Liver (tissue), 9 donors: ENCODE results near the gene KIAA1755. TPM values are rescaled to one million over a fixed set of nuclear protein-coding genes. Genes with fewer than 3 reads are reported as not detected.

Experiments
- DNase-seq: peaks from one replicate; pipeline ENCODE4 v3.0.0-alpha.2; 2017; ENCODE audit warnings: low spot score
- H3K27ac ChIP-seq, 2 donors: one replicate each; pipeline ENCODE4 v1.7.0; 2013; ENCODE audit warnings: inconsistent platforms in 2 of 2, low read length in 2 of 2, control low read depth in 1 of 2, low read depth in 1 of 2, mild to moderate bottlenecking in 1 of 2
- H3K27me3 ChIP-seq, 4 donors: one replicate each; pipeline versions ENCODE4 v1.6.1 to v1.7.0; 2013; ENCODE audit warnings: low read length in 3 of 4, inconsistent platforms in 1 of 4, mild to moderate bottlenecking in 1 of 4, moderate library complexity in 1 of 4; ENCODE audit not compliant: control insufficient read depth in 4 of 4, insufficient read depth in 4 of 4
- H3K36me3 ChIP-seq, 4 donors: one replicate each; pipeline versions ENCODE4 v1.6.1 to v1.7.0; 2013; ENCODE audit warnings: low read length in 3 of 4, mild to moderate bottlenecking in 3 of 4, low read depth in 1 of 4, moderate library complexity in 1 of 4; ENCODE audit not compliant: control insufficient read depth in 4 of 4, insufficient read depth in 3 of 4
- H3K4me1 ChIP-seq, 4 donors: one replicate each; pipeline versions ENCODE4 v1.6.1 to v1.7.0; 2013; ENCODE audit warnings: low read length in 3 of 4, mild to moderate bottlenecking in 3 of 4, moderate library complexity in 1 of 4; ENCODE audit not compliant: control insufficient read depth in 4 of 4, insufficient read depth in 4 of 4
- H3K4me3 ChIP-seq, 3 donors: one replicate each; pipeline versions ENCODE4 v1.6.1 to v1.7.0; 2013; ENCODE audit warnings: low read length in 3 of 3, control low read depth in 1 of 3, low read depth in 1 of 3, mild to moderate bottlenecking in 1 of 3
- H3K9ac ChIP-seq, 2 donors: one replicate each; pipeline ENCODE4 v1.7.0; 2013; ENCODE audit warnings: low read length in 2 of 2, mild to moderate bottlenecking in 2 of 2, moderate library complexity in 2 of 2, control low read depth in 1 of 2, low read depth in 1 of 2
- H3K9me3 ChIP-seq, 4 donors: one replicate each; pipeline versions ENCODE4 v1.6.1 to v1.7.0; 2013; ENCODE audit warnings: low read length in 3 of 4; ENCODE audit not compliant: control insufficient read depth in 4 of 4
- EGR1 ChIP-seq, 2 donors: IDR thresholded peaks; 2 replicates each; pipeline ENCODE4 v1.6.1; 2016 to 2018; ENCODE audit warnings: antibody characterized with exemption in 2 of 2, low read depth in 2 of 2
- FOXA1 ChIP-seq: IDR thresholded peaks from 2 replicates; pipeline ENCODE4 v1.6.1; 2016; ENCODE audit warnings: antibody characterized with exemption
- FOXA2 ChIP-seq: IDR thresholded peaks from 2 replicates; pipeline ENCODE4 v1.6.1; 2016; ENCODE audit warnings: antibody characterized with exemption
- HNF4A ChIP-seq, 2 donors: conservative IDR thresholded peaks; 2 replicates each; pipeline ENCODE4 v1.6.1; 2016; ENCODE audit warnings: antibody characterized with exemption in 2 of 2, mild to moderate bottlenecking in 2 of 2
- JUND ChIP-seq, 2 donors: IDR thresholded peaks; 2 replicates each; pipeline ENCODE4 v1.6.1; 2016; ENCODE audit warnings: antibody characterized with exemption in 2 of 2
- NR2F2 ChIP-seq: IDR thresholded peaks from 2 replicates; pipeline ENCODE4 v1.6.1; 2016; ENCODE audit warnings: antibody characterized with exemption
- RXRA ChIP-seq, 2 donors: IDR thresholded peaks; 2 replicates each; pipeline ENCODE4 v1.6.1; 2017 to 2018; ENCODE audit warnings: antibody characterized with exemption in 2 of 2, mild to moderate bottlenecking in 1 of 2
- SP1 ChIP-seq: IDR thresholded peaks from 2 replicates; pipeline ENCODE4 v1.6.1; 2018; ENCODE audit warnings: antibody characterized with exemption, mild to moderate bottlenecking
- TAF1 ChIP-seq: conservative IDR thresholded peaks from 2 replicates; pipeline ENCODE4 v1.6.1; 2016; ENCODE audit warnings: antibody characterized with exemption, mild to moderate bottlenecking
- YY1 ChIP-seq: IDR thresholded peaks from 2 replicates; pipeline ENCODE4 v1.6.1; 2016; ENCODE audit warnings: antibody characterized with exemption, mild to moderate bottlenecking
- WGBS: extraction: QIAGEN DNeasy Blood & Tissue Kit; methylation state at CpG from one replicate; pipeline ENCODE4 v1.1.7; 2013; 5-methylcytosine and 5-hydroxymethylcytosine counted together
- polyA plus RNA-seq, 2 donors: library from polyadenylated mRNA; stranded (reverse) in 1 of 2; unstranded in 1 of 2; fragments of 200-250 nt in 1 of 2; fragments of >200 nt in 1 of 2; fragmentation: Nextera tagmentation in 1 of 2; extraction: Ambion mirVana in 1 of 2; gene quantifications; one replicate each; pipeline versions ENCODE4 v1.2.1 to v1.2.3, GENCODE V29; 2013 to 2015
- total RNA-seq, 2 donors: library from RNA; depleted of rRNA; stranded (reverse); fragments of >200 nt; gene quantifications; one replicate each; pipeline ENCODE4 v1.2.3, GENCODE V29; 2014
- TF ChIP-seq, protein P1 (sequence below): IDR thresholded peaks from 2 replicates; pipeline ENCODE4 v1.6.1; 2016; ENCODE audit warnings: antibody characterized with exemption
- TF ChIP-seq, protein P2 (sequence below): fragments of 150-350 bp; IDR thresholded peaks from 2 replicates; pipeline ENCODE4 v1.5.1; 2017; ENCODE audit warnings: improper control_type of control experiment, low read depth, low read length; ENCODE audit not compliant: missing input control
- TF ChIP-seq, protein P3 (sequence below): IDR thresholded peaks from 2 replicates; pipeline ENCODE4 v1.6.1; 2016; ENCODE audit warnings: antibody characterized with exemption, mild to moderate bottlenecking
- TF ChIP-seq, protein P4 (sequence below): IDR thresholded peaks from 2 replicates; pipeline ENCODE4 v1.6.1; 2016; ENCODE audit warnings: antibody characterized with exemption
- donor health status: healthy.
- donor health status: healthy.
- donor health status: healthy.
- donor health status: healthy.
- donor health status: healthy.

Gene KIAA1755
- total and polyA plus RNA-seq, 4 donors: 0.09 to 1.4 (median 0.81) TPM

DNA sequence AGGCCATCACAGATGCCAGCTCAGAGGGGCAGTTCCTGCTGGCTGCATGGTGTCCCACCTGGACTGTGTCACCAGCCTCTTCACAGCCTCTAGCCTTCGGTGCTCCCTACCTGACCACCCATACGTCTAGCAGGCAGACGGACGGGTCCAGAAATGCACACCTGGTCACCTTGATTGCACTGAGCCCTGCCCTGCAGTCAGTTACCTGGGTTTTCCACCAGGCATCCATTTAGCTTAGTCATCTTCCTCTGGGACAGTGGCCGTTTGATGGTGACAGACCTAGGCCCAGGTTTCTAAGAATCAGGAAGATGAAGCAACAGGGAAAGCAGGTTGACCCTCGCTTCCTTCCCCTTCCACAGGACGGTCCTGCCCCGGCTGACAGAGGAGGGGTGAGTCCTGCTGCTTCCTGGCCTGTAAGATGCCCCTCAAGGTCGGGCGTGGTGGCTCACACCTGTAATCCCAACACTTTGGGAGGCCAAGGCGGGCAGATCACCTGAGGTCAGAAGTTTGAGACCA is 33.6 kb upstream of the KIAA1755 start:
- DNase-seq: no peak
- TF ChIP-seq, protein P1, sequence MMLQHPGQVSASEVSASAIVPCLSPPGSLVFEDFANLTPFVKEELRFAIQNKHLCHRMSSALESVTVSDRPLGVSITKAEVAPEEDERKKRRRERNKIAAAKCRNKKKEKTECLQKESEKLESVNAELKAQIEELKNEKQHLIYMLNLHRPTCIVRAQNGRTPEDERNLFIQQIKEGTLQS: no peak
- TF ChIP-seq TAF1 (no peak), FOXA2 (no peak), RXRA (IDR thresholded peaks at IDR 0.05) (no peak), HNF4A (conservative IDR thresholded peaks at IDR 0.05) (no peak), FOXA1 (no peak)
- TF ChIP-seq, protein P2, sequence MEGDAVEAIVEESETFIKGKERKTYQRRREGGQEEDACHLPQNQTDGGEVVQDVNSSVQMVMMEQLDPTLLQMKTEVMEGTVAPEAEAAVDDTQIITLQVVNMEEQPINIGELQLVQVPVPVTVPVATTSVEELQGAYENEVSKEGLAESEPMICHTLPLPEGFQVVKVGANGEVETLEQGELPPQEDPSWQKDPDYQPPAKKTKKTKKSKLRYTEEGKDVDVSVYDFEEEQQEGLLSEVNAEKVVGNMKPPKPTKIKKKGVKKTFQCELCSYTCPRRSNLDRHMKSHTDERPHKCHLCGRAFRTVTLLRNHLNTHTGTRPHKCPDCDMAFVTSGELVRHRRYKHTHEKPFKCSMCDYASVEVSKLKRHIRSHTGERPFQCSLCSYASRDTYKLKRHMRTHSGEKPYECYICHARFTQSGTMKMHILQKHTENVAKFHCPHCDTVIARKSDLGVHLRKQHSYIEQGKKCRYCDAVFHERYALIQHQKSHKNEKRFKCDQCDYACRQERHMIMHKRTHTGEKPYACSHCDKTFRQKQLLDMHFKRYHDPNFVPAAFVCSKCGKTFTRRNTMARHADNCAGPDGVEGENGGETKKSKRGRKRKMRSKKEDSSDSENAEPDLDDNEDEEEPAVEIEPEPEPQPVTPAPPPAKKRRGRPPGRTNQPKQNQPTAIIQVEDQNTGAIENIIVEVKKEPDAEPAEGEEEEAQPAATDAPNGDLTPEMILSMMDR: no peak
- no peak overlapping the region for H3K4me3 ChIP-seq
- no peak overlapping the region for H3K9ac ChIP-seq
- H3K27me3 ChIP-seq: no peaks in the 10 kb centered on the region
- no peaks in the 10 kb centered on the region for H3K9me3 ChIP-seq
- H3K27ac ChIP-seq: peak overlapping the region in 1 of 2 donors; percentile 59
- H3K4me1 ChIP-seq: peaks cover 0 to 24% (median 16%) of the 10 kb centered on the region in 4 donors
- 85% methylated on average over 11 of the region's 11 CpGs for WGBS
- H3K36me3 ChIP-seq: no peaks in the 10 kb centered on the region

DNA sequence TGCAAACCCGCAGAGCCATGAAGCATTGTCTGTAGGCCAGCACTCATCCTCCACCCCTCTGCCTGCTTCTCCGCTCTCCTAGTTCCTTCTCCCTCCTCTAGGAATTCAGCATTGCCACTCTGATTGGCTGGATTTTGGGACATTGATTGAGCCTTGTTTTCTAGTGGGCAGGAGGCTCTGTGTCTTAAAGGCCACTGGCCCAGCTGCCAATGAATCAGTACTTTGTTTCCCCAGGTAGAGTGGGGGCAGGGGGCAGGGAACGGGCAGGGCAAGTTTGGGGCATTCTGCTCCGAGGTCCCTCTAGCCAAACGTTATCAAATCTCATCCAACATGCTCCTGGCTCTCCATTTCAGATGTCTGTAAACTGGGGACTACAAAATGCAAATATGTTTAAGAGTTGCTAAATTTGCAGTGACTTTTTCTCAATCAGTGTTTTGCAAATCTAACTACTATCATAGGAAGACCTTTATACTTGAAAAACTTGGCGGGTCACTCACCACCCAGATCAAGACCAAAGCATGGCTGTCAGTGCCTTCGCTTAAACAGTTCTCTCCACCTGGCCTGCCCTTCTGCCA is 33.0 kb upstream of the KIAA1755 start:
- no peak overlapping the region for H3K4me3 ChIP-seq
- 48% methylated on average over 7 of the region's 7 CpGs for WGBS
- peaks cover 0 to 19% (median 15%) of the 10 kb centered on the region in 4 donors for H3K4me1 ChIP-seq
- H3K9ac ChIP-seq: no peak overlapping the region
- H3K9me3 ChIP-seq: no peaks in the 10 kb centered on the region
- no peak for DNase-seq
- H3K27ac ChIP-seq: peak overlapping the region in 1 of 2 donors; percentile 59
- no peaks in the 10 kb centered on the region for H3K27me3 ChIP-seq
- no peaks in the 10 kb centered on the region for H3K36me3 ChIP-seq
- TF ChIP-seq JUND (IDR thresholded peaks at IDR 0.05) (no peak), FOXA2 (no peak), HNF4A (conservative IDR thresholded peaks at IDR 0.05) (peak; percentile 7 to 52), YY1 (peak; percentile 15), EGR1 (IDR thresholded peaks at IDR 0.05; ENCODE audit: low read depth in 2 of 2) (no peak), RXRA (IDR thresholded peaks at IDR 0.05) (peak in 1 of 2 donors; percentile 71), FOXA1 (no peak), SP1 (no peak), NR2F2 (no peak)
- TF ChIP-seq, protein P3, sequence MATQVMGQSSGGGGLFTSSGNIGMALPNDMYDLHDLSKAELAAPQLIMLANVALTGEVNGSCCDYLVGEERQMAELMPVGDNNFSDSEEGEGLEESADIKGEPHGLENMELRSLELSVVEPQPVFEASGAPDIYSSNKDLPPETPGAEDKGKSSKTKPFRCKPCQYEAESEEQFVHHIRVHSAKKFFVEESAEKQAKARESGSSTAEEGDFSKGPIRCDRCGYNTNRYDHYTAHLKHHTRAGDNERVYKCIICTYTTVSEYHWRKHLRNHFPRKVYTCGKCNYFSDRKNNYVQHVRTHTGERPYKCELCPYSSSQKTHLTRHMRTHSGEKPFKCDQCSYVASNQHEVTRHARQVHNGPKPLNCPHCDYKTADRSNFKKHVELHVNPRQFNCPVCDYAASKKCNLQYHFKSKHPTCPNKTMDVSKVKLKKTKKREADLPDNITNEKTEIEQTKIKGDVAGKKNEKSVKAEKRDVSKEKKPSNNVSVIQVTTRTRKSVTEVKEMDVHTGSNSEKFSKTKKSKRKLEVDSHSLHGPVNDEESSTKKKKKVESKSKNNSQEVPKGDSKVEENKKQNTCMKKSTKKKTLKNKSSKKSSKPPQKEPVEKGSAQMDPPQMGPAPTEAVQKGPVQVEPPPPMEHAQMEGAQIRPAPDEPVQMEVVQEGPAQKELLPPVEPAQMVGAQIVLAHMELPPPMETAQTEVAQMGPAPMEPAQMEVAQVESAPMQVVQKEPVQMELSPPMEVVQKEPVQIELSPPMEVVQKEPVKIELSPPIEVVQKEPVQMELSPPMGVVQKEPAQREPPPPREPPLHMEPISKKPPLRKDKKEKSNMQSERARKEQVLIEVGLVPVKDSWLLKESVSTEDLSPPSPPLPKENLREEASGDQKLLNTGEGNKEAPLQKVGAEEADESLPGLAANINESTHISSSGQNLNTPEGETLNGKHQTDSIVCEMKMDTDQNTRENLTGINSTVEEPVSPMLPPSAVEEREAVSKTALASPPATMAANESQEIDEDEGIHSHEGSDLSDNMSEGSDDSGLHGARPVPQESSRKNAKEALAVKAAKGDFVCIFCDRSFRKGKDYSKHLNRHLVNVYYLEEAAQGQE: no peak
- TF ChIP-seq, protein P4, sequence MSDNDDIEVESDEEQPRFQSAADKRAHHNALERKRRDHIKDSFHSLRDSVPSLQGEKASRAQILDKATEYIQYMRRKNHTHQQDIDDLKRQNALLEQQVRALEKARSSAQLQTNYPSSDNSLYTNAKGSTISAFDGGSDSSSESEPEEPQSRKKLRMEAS: peak; percentile 26
